ENCODE data around the gene CNKSR1.

DNA sequence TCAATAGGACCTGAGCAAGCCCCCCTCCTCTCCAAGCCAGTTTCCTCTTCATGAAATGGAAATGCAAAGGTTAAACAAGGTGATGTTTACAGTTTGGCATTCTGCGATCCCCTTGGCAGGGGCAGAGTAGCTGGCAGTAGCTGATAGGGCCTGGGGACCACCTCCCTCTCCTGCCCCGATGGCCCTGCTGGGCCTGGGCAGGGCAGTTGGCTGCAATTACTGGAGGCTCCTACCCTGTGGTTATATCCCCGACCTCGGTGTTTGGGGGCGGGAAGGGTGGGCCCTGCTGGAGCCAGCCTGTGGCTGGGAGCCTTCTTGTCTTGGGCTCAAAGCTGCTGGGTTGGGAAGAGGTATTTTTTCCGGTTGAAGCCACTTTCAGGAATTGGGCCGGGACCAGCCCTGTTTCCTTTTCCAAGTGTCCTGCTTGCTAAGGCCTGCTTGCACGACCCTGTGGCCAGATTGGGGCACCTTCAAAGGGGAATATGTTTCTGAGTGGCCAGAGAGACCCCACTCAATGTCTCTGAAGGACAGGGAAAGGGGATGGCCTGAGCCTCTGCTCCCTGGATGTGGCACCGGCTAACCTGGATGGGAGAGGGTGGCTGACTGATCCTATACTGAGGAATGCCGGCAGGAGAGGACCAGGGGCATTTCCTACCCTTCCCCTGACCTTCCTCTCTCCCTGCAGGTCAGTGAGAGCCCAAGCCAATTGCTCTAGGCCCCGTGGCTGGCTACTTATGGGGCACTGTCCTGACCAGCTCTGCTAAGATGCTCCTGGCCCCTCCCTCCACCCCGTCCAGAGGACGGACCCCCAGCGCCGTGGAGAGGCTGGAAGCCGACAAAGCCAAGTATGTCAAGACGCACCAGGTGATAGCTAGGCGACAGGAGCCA is 16.5 kb upstream of the CNKSR1 start:
- TF ChIP-seq, protein P1, sequence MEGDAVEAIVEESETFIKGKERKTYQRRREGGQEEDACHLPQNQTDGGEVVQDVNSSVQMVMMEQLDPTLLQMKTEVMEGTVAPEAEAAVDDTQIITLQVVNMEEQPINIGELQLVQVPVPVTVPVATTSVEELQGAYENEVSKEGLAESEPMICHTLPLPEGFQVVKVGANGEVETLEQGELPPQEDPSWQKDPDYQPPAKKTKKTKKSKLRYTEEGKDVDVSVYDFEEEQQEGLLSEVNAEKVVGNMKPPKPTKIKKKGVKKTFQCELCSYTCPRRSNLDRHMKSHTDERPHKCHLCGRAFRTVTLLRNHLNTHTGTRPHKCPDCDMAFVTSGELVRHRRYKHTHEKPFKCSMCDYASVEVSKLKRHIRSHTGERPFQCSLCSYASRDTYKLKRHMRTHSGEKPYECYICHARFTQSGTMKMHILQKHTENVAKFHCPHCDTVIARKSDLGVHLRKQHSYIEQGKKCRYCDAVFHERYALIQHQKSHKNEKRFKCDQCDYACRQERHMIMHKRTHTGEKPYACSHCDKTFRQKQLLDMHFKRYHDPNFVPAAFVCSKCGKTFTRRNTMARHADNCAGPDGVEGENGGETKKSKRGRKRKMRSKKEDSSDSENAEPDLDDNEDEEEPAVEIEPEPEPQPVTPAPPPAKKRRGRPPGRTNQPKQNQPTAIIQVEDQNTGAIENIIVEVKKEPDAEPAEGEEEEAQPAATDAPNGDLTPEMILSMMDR (IDR thresholded peaks at IDR 0.05): no peak
- no peak for TF ChIP-seq POLR2A (IDR thresholded peaks at IDR 0.05)
